DMS153 (cell line): ENCODE results near the gene RNF13.
"Not testable (repeated sequence)": the region's sequence is repeated elsewhere in the genome, so short reads cannot be mapped to it uniquely, and the experiment has no call there.

ENCODE experiments used
- DNase-seq: peaks from one replicate; lab custom pipeline; 2025; lab: John Stamatoyannopoulos, UW

RNF13 gene

GRCh38 chr3:149958171-149958796, 145.3 kb downstream of the RNF13 start:
- DNase-seq: no peak

GRCh38 chr3:149959443-149959842, 146.4 kb downstream of the RNF13 start:
- DNase-seq: no peak

GRCh38 chr3:149963485-149963884, 150.5 kb downstream of the RNF13 start:
- no peak for DNase-seq

- no peak for DNase-seq
Observed at GRCh38 chr3:149964291-149964690, 151.3 kb downstream of the RNF13 start.

- DNase-seq: no peak
Observed at GRCh38 chr3:149965278-149965677, 152.3 kb downstream of the RNF13 start.

GRCh38 chr3:149967086-149967685, 154.2 kb downstream of the RNF13 start:
- DNase-seq: peak; percentile 51

- DNase-seq: no peak
Observed at GRCh38 chr3:149968216-149968615, 155.2 kb downstream of the RNF13 start.

- peak; percentile 37 for DNase-seq
Observed at GRCh38 chr3:149969110-149969939, 156.3 kb downstream of the RNF13 start.

GRCh38 chr3:149969940-149970715, 157.1 kb downstream of the RNF13 start:
- DNase-seq: peak; percentile 84

- peak; percentile 77 for DNase-seq
Observed at GRCh38 chr3:149970716-149971402, 157.8 kb downstream of the RNF13 start, which contains the start of gene PFN2. Gene PFN2 (minus strand): TSS chr3:149970895. CDS start chr3:149970856, 39 bp downstream.

GRCh38 chr3:149971403-149972075, 158.5 kb downstream of the RNF13 start:
- peak; percentile 77 for DNase-seq

GRCh38 chr3:149975919-149976318, 162.9 kb downstream of the RNF13 start:
- no peak for DNase-seq

- no peak for DNase-seq
Observed at GRCh38 chr3:149977386-149977785, 164.4 kb downstream of the RNF13 start.

GRCh38 chr3:149981979-149982378, 169.0 kb downstream of the RNF13 start:
- not testable (repeated sequence) for DNase-seq

- not testable (repeated sequence) for DNase-seq
Observed at GRCh38 chr3:149983053-149983452, 170.0 kb downstream of the RNF13 start.

- DNase-seq: no peak
Observed at GRCh38 chr3:149983628-149984027, 170.6 kb downstream of the RNF13 start.

GRCh38 chr3:149989307-149989706, 176.3 kb downstream of the RNF13 start:
- no peak for DNase-seq

GRCh38 chr3:149990423-149990948, 177.5 kb downstream of the RNF13 start:
- no peak for DNase-seq

GRCh38 chr3:149992416-149993058, 179.5 kb downstream of the RNF13 start:
- DNase-seq: no peak

GRCh38 chr3:149998946-149999345, 185.9 kb downstream of the RNF13 start:
- no peak for DNase-seq
